HEK293 (cell line): Measurements from ENCODE around the gene TYMS.

Experiments used
- PATZ1 ChIP-seq: fragments of 450-650 bp; formaldehyde crosslinking; IDR thresholded peaks from 2 replicates; pipeline ENCODE4 v1.5.1; 2016; ENCODE audit warnings: missing biosample characterization, missing genetic modification characterization
- PRDM1 ChIP-seq: fragments of 450-650 bp; formaldehyde crosslinking; IDR thresholded peaks from 2 replicates; pipeline ENCODE4; 2016; ENCODE audit warnings: missing biosample characterization, missing genetic modification characterization
- ZNF501 ChIP-seq: fragments of 450-650 bp; formaldehyde crosslinking; IDR thresholded peaks from 2 replicates; pipeline ENCODE4 v1.5.1; 2016; ENCODE audit warnings: missing biosample characterization, missing genetic modification characterization

GRCh38 chr18:618618-619017 lies 38.8 kb upstream of the TYMS start:
- TF ChIP-seq PRDM1: no peak
- no peak for TF ChIP-seq ZNF501 (tag by site-specific recombination)
- TF ChIP-seq PATZ1 (tag by site-specific recombination): no peak
